ENCODE data around the gene FHIP1A. TPM values are rescaled to one million over a fixed set of nuclear protein-coding genes. Genes with fewer than 3 reads are reported as not detected.

Gene FHIP1A
- polyA plus RNA-seq, 3 donors = 0.01 TPM; not detected in 2

DNA sequence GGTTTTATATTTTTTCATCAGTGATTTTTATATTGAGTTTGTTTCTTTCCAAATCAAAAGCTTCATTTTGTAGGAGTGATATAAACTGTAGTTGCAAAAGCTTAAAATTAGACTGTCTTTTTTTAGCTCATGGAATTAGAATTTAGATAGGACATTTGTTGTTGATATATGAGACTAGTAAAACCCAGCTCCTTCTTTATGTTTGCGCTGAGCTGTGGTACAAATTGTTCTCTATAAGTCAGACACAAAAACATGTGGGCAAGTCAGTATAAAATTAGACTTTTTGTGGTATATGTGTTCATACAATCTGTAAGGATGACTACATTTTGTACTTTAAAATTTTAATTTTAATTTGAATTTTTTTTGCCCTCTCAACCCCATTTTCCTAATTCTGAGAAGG is 18.3 kb downstream of the FHIP1A start:
- no peaks in the 10 kb centered on the region for H3K4me1 ChIP-seq (ENCODE audit: control insufficient read depth in 1 of 2, insufficient read depth in 2 of 2, low read length in 2 of 2)
- H3K27ac ChIP-seq (ENCODE audit: low read depth in 1 of 2, low read length in 2 of 2) = no peak overlapping the region
- Mint-ChIP-seq H3K4me3 (no peak overlapping the region), H3K36me3 (no peaks in the 10 kb centered on the region), H3K4me1 (no peaks in the 10 kb centered on the region), H3K9me3 (peaks cover 0 to 2% (median 0%) of the 10 kb centered on the region in 7 donors), H3K27ac (no peak overlapping the region), H3K27me3 (ENCODE audit: low read depth in 3 of 3) (peaks cover 6 to 20% (median 7%) of the 10 kb centered on the region in 3 donors)
- no peak overlapping the region for H2AFZ ChIP-seq (ENCODE audit: insufficient read depth, low read depth, low read length, poor library complexity, severe bottlenecking)
- peaks cover 2% of the 10 kb centered on the region in 2 donors for H3K27me3 ChIP-seq (ENCODE audit: control insufficient read depth in 2 of 2, insufficient read depth in 2 of 2, low read length in 2 of 2)
- no peaks in the 10 kb centered on the region for H3K9me3 ChIP-seq (replicated peaks in 1 of 2; ENCODE audit: control insufficient read depth in 1 of 2, insufficient read depth in 1 of 2, low read length in 2 of 2)
- DNase-seq = no peak
- no peaks in the 10 kb centered on the region for H3K36me3 ChIP-seq (replicated peaks in 1 of 2; ENCODE audit: control insufficient read depth in 1 of 2, insufficient read depth in 2 of 2, low read length in 2 of 2)
- TF ChIP-seq, protein P1, sequence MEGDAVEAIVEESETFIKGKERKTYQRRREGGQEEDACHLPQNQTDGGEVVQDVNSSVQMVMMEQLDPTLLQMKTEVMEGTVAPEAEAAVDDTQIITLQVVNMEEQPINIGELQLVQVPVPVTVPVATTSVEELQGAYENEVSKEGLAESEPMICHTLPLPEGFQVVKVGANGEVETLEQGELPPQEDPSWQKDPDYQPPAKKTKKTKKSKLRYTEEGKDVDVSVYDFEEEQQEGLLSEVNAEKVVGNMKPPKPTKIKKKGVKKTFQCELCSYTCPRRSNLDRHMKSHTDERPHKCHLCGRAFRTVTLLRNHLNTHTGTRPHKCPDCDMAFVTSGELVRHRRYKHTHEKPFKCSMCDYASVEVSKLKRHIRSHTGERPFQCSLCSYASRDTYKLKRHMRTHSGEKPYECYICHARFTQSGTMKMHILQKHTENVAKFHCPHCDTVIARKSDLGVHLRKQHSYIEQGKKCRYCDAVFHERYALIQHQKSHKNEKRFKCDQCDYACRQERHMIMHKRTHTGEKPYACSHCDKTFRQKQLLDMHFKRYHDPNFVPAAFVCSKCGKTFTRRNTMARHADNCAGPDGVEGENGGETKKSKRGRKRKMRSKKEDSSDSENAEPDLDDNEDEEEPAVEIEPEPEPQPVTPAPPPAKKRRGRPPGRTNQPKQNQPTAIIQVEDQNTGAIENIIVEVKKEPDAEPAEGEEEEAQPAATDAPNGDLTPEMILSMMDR (IDR thresholded peaks at IDR 0.05) = no peak
- no CpG with 5 or more reads among the region's 1 CpG for WGBS (ENCODE audit: insufficient coverage)
- intact Hi-C loops (cut with micrococcal nuclease) = no loop called here
- H3K79me2 ChIP-seq (ENCODE audit: insufficient read depth, low read length) = no peaks in the 10 kb centered on the region
- H3K4me3 ChIP-seq (replicated peaks in 1 of 3; ENCODE audit: low read depth in 2 of 3, low read length in 3 of 3) = no peak overlapping the region
- H3K9ac ChIP-seq (ENCODE audit: insufficient read depth, low read length, poor library complexity, severe bottlenecking) = no peak overlapping the region
- no peaks in the 10 kb centered on the region for H4K20me1 ChIP-seq (ENCODE audit: insufficient read depth, low read length)
- no peak overlapping the region for H3K4me2 ChIP-seq (replicated peaks; ENCODE audit: extremely low read depth, low read length, poor library complexity, severe bottlenecking)

DNA sequence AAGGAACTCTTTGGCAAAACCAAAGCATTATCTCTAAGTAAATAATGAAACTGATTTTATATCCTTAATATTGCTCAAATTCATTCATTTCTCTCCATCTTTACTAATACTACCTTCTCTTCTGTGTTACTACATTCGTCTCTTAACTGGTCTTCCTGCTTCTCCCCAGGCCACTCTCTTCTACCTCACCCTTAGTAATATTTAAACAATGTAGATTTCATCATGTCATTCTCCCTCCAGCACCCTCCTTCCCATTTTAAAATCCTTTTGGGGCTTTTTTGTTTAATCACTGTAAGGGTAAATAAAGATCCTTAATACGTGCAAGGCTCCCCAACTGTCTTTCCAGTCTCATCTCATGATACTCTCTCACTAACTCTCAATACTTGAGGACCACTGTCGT is 19.4 kb downstream of the FHIP1A start:
- Mint-ChIP-seq H3K27me3 (ENCODE audit: low read depth in 3 of 3) (peaks cover 6 to 20% (median 7%) of the 10 kb centered on the region in 3 donors), H3K4me3 (no peak overlapping the region), H3K27ac (no peak overlapping the region), H3K9me3 (peaks cover 0 to 2% (median 0%) of the 10 kb centered on the region in 7 donors), H3K36me3 (no peaks in the 10 kb centered on the region), H3K4me1 (no peaks in the 10 kb centered on the region)
- Histone ChIP-seq H3K4me1 (ENCODE audit: control insufficient read depth in 1 of 2, insufficient read depth in 2 of 2, low read length in 2 of 2) (no peaks in the 10 kb centered on the region), H4K20me1 (ENCODE audit: insufficient read depth, low read length) (no peaks in the 10 kb centered on the region), H3K27ac (ENCODE audit: low read depth in 1 of 2, low read length in 2 of 2) (no peak overlapping the region), H3K9ac (ENCODE audit: insufficient read depth, low read length, poor library complexity, severe bottlenecking) (no peak overlapping the region), H3K9me3 (replicated peaks in 1 of 2; ENCODE audit: control insufficient read depth in 1 of 2, insufficient read depth in 1 of 2, low read length in 2 of 2) (no peaks in the 10 kb centered on the region), H3K27me3 (ENCODE audit: control insufficient read depth in 2 of 2, insufficient read depth in 2 of 2, low read length in 2 of 2) (peaks cover 2% of the 10 kb centered on the region in 2 donors), H3K4me2 (replicated peaks; ENCODE audit: extremely low read depth, low read length, poor library complexity, severe bottlenecking) (no peak overlapping the region), H3K79me2 (ENCODE audit: insufficient read depth, low read length) (no peaks in the 10 kb centered on the region), H3K36me3 (replicated peaks in 1 of 2; ENCODE audit: control insufficient read depth in 1 of 2, insufficient read depth in 2 of 2, low read length in 2 of 2) (no peaks in the 10 kb centered on the region), H3K4me3 (replicated peaks in 1 of 3; ENCODE audit: low read depth in 2 of 3, low read length in 3 of 3) (no peak overlapping the region), H2AFZ (ENCODE audit: insufficient read depth, low read depth, low read length, poor library complexity, severe bottlenecking) (no peak overlapping the region)
- WGBS (ENCODE audit: insufficient coverage) = no CpG with 5 or more reads among the region's 3 CpGs
- TF ChIP-seq, protein P1 (IDR thresholded peaks at IDR 0.05) = no peak
- no peak for DNase-seq
- intact Hi-C loops (cut with micrococcal nuclease) = no loop called here
